Naive B cell (primary cell): Measurements from ENCODE around the gene PHOSPHO1. TPM values are rescaled to one million over a fixed set of nuclear protein-coding genes. Genes with fewer than 3 reads are reported as not detected.
A peak's percentile ranks its signal among the peaks of the same experiment; 100 is the strongest.
"Not testable (repeated sequence)": the region's sequence is repeated elsewhere in the genome, so short reads cannot be mapped to it uniquely, and the experiment has no call there.

Experiments used
- ATAC-seq, 2 donors: fragments of 150-1000 bp; cut with Tn5 transposase; 2 replicates each; pipeline ENCODE4 v1.10.0; 2021; ENCODE audit warnings: low read depth in 2 of 2, mild to moderate bottlenecking in 2 of 2, moderate library complexity in 2 of 2
- DNase-seq: peaks from one replicate; pipeline ENCODE4 v3.0.0; 2022
- H3K27ac Mint-ChIP-seq, 6 donors: one replicate each; pipeline ENCODE4 v1.8.0; 2020 to 2022; ENCODE audit warnings: mild to moderate bottlenecking in 6 of 6, mixed read lengths in 6 of 6, moderate library complexity in 5 of 6, inconsistent platforms in 2 of 6
- H3K27me3 Mint-ChIP-seq, 3 donors: one replicate each; pipeline ENCODE4 v1.8.0; 2021 to 2022; ENCODE audit warnings: mixed read lengths in 3 of 3, mild to moderate bottlenecking in 1 of 3
- H3K36me3 Mint-ChIP-seq, 2 donors: one replicate each; pipeline ENCODE4 v1.8.0; 2020 to 2022; ENCODE audit warnings: mixed read lengths in 2 of 2, inconsistent platforms in 1 of 2, mild to moderate bottlenecking in 1 of 2
- H3K4me1 Mint-ChIP-seq, 3 donors: one replicate each; pipeline ENCODE4 v1.8.0; 2020 to 2022; ENCODE audit warnings: mixed read lengths in 3 of 3, inconsistent platforms in 1 of 3, mild to moderate bottlenecking in 1 of 3, moderate library complexity in 1 of 3
- H3K4me3 Mint-ChIP-seq, 8 donors: one replicate each; pipeline ENCODE4 v1.8.0; 2020 to 2022; ENCODE audit warnings: mild to moderate bottlenecking in 8 of 8, mixed read lengths in 8 of 8, moderate library complexity in 8 of 8, inconsistent platforms in 2 of 8
- H3K9me3 Mint-ChIP-seq, 7 donors: one replicate each; pipeline ENCODE4 v1.8.0; 2020 to 2022; ENCODE audit warnings: mixed read lengths in 7 of 7, mild to moderate bottlenecking in 5 of 7, inconsistent platforms in 2 of 7, moderate library complexity in 1 of 7
- polyA plus RNA-seq, 6 donors: library from polyadenylated mRNA; unstranded; fragments of 300-500 nt; fragmentation: Illumina TruSeq; gene quantifications; one replicate each; pipeline ENCODE4 v1.2.3, GENCODE V29; 2021; ENCODE audit warnings: low read depth in 6 of 6

The PHOSPHO1 gene
- polyA plus RNA-seq, 6 donors from 2014 or later: 0.25 to 0.58 (median 0.31) TPM; not detected in 2

DNA sequence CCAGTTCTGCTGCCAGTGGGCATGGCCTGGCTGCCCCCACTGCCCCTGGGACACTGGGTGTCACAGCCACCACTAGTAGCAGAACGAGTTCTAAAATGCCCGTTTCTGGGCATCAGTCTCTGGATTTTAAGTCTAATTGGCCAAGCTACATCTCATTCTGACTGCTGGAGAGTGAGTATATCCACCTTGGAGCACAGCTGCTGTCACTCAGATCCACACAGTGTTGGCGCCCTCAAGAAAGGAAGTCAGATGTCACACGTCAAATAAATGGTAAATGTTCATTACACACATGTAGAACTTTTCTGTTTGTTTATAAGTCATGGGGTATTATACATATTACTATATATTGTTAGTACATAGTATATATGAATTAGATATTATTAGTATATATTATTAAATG lies 39.7 kb downstream of the PHOSPHO1 start:
- no peak for DNase-seq
- no peaks in the 10 kb centered on the region for H3K27me3 Mint-ChIP-seq

DNA sequence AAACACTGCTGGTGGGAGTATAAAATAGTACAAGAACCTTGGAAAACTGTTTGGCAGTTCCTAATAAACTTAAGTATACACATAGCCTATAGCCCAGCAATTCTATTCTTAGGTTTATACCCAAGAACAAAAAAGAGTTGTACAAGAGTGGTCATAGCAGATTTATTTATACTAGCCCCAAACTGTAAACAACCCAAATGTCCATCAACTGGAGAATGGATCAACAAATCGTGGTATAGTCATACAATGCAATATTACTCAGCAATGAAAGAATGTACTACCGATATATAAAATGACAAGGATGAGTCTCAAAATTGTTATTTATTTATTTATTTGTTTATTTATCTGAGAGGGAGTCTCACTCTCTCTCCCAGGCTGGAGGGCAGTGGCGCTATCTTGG lies 43.3 kb downstream of the PHOSPHO1 start:
- Mint-ChIP-seq H3K27ac (no peak overlapping the region), H3K4me3 (no peak overlapping the region), H3K27me3 (peaks cover 0 to 6% (median 0%) of the 10 kb centered on the region in 3 donors), H3K36me3 (no peaks in the 10 kb centered on the region), H3K9me3 (peaks cover 0 to 19% (median 11%) of the 10 kb centered on the region in 7 donors), H3K4me1 (peaks cover 8 to 12% (median 9%) of the 10 kb centered on the region in 3 donors)
- no peak for DNase-seq
- no peak for ATAC-seq

More for the DNA sequence above, 39.7 kb downstream of the PHOSPHO1 start:
- peaks cover 28 to 37% (median 33%) of the 10 kb centered on the region in 3 donors for H3K4me1 Mint-ChIP-seq
- peak overlapping the region in 2 of 8 donors; percentile 33 to 50 for H3K4me3 Mint-ChIP-seq
- no peak overlapping the region for H3K27ac Mint-ChIP-seq
- no peak for ATAC-seq
- H3K9me3 Mint-ChIP-seq: peaks cover 0 to 9% (median 0%) of the 10 kb centered on the region in 7 donors
- H3K36me3 Mint-ChIP-seq: no peaks in the 10 kb centered on the region

DNA sequence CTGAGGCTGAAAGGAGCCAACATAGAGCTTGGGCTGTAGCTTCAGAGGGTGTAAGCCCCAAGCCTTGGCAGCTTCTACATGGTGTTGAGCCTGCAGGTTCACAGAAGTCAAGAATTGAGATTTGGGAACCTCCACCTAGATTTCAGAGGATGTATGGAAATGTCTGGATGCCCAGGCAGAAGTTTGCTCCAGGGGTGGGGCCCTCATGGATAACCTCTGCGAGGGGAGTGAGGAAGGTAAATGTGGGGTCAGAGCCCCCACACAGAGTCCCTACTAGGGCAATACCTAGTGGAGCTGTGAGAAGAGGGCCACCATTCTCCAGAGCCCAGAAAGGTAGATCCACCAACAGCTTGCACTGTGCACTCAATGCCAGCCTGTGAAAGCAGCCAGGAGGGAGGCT lies 45.2 kb downstream of the PHOSPHO1 start:
- not testable (repeated sequence) for H3K27ac Mint-ChIP-seq, DNase-seq, ATAC-seq, H3K36me3 Mint-ChIP-seq, H3K4me1 Mint-ChIP-seq, H3K4me3 Mint-ChIP-seq
- peaks cover 0 to 19% (median 11%) of the 10 kb centered on the region in 7 donors for H3K9me3 Mint-ChIP-seq
- peaks cover 0 to 14% (median 0%) of the 10 kb centered on the region in 3 donors for H3K27me3 Mint-ChIP-seq

DNA sequence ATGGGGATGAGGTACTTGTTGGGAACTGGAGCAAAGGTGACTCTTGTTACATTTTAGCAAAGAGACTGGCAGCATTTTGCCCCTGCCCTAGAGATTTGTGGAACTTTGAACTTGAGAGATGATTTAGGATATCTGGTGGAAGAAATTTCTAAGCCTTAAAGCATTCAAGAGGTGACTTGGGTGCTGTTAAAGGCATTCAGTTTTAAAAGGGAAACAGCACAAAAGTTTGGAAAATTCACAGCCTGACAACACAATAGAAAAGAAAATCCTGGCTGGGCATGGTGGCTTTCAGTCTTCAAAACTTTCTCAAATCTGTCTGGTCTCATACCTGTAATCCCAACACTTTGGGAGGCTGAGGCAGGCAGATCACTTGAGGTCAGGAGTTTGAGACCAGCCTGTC lies 46.1 kb downstream of the PHOSPHO1 start:
- peaks cover 0 to 14% (median 0%) of the 10 kb centered on the region in 3 donors for H3K27me3 Mint-ChIP-seq
- not testable (repeated sequence) for H3K4me3 Mint-ChIP-seq, H3K27ac Mint-ChIP-seq

DNA sequence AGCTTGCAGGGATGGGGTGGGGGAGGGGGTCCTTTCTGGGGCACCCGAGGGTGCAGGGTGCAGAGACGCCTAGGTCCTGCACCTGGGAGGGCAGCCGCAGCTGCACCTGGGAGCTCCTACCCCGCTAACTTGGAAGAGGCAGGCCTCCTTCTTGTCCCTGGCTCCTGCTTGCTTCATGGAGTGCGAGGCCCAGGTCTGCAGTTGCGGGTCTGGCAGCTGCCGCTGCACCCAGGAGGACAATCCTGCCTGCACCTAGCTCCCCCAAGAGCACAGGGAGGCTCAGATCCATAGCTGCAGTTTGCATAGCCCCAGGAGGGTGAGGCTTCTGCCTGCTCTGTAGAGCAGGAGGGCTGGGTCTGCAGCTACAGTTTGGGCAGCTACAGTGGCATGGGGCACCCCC lies 46.8 kb downstream of the PHOSPHO1 start:
- Mint-ChIP-seq H3K36me3 (no peaks in the 10 kb centered on the region), H3K4me1 (peaks cover 3 to 5% (median 4%) of the 10 kb centered on the region in 3 donors), H3K9me3 (peaks cover 0 to 19% (median 11%) of the 10 kb centered on the region in 7 donors), H3K27me3 (peaks cover 0 to 14% (median 0%) of the 10 kb centered on the region in 3 donors), H3K4me3 (no peak overlapping the region), H3K27ac (no peak overlapping the region)
- ATAC-seq: no peak
- no peak for DNase-seq

More for the DNA sequence above, 46.1 kb downstream of the PHOSPHO1 start:
- H3K36me3 Mint-ChIP-seq, ATAC-seq, H3K4me1 Mint-ChIP-seq, DNase-seq: not testable (repeated sequence)
- peaks cover 0 to 19% (median 11%) of the 10 kb centered on the region in 7 donors for H3K9me3 Mint-ChIP-seq

DNA sequence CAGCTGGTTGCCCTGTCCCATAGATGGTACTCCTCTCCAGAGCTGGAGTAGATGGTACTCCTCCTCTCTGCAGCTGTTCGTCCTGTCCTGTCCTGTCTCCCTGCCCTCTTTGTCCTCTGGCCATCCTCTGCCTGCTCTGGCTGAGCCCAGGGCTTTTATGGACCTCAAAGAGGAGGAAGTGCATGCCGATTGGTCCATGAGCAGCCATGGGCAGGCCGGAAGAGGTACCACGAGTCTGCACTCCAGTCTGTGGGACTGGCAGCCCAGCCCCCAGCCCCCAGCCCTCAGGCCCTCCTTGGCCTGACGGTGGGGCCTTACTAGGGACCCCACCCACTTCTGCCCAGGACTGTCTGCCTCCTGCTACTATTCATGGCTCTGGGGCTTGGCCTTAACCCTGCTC lies 47.2 kb downstream of the PHOSPHO1 start:
- DNase-seq (no peak), ATAC-seq (no peak)
- Mint-ChIP-seq H3K4me1 (peaks cover 3 to 5% (median 4%) of the 10 kb centered on the region in 3 donors), H3K4me3 (peak overlapping the region in 1 of 8 donors; percentile 66), H3K27me3 (peaks cover 0 to 14% (median 0%) of the 10 kb centered on the region in 3 donors), H3K36me3 (no peaks in the 10 kb centered on the region), H3K27ac (no peak overlapping the region), H3K9me3 (peaks cover 0 to 19% (median 11%) of the 10 kb centered on the region in 7 donors)

DNA sequence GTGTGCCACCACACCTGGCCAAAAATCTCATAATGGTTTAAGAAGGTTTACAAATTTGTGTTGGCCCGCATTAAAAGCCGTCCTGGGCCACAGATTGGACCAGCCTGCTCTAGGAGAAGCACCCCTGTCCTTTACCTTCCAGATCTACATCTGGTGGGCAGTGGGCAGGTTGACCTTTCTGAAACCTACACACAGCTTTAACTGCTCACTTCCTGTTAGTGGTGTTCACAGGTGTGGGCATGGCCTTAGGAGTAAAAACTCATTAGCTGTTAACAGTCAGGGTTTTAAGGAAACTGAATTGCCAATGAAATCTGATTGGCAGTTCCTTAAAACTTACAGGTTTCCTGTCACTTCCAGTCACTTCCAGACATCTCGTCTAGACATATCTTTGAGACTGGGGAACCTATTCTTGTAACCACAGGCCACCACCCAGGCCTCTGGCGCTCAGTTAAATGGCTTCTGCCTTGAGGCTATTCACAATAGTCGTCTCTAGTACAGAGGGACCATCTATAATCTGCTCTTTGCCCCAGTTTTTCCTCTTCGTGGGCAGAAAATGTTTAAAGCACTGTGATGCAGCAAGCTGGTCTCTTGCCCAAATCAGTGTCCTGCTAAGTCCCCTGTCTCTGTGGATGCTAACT lies 49.5 kb downstream of the PHOSPHO1 start:
- H3K27ac Mint-ChIP-seq: no peak overlapping the region
- ATAC-seq (no peak), DNase-seq (no peak)
- peaks cover 0 to 14% (median 0%) of the 10 kb centered on the region in 3 donors for H3K27me3 Mint-ChIP-seq
- no peak overlapping the region for H3K4me3 Mint-ChIP-seq
- H3K9me3 Mint-ChIP-seq: peaks cover 0 to 37% (median 22%) of the 10 kb centered on the region in 7 donors
- peaks cover 3 to 5% (median 4%) of the 10 kb centered on the region in 3 donors for H3K4me1 Mint-ChIP-seq
- H3K36me3 Mint-ChIP-seq: peaks cover under 1 to 5% of the 10 kb centered on the region in 2 donors

DNA sequence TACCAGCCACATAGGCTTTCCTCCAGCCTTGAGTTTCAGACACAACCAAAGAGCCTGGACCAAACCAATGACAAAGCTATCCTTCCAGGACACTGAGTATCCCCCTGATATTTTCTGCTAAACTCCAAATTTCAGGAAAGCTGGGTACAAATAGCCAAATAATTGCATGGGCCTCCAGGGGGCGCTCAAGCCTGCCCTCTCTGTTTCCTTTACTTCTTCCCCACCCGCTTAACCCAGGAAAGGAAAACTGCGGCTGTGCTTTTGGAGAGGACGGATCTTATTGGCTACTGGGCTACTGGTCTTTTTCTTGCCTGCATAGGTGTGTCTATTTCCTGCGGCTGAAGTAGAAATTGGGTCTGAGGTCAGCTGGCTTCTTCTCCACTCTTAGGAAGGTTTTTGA lies 50.3 kb downstream of the PHOSPHO1 start:
- peaks cover 4 to 40% (median 27%) of the 10 kb centered on the region in 7 donors for H3K9me3 Mint-ChIP-seq
- peak; percentile 53 for DNase-seq
- H3K4me3 Mint-ChIP-seq: no peak overlapping the region
- H3K27ac Mint-ChIP-seq: peak overlapping the region in 1 of 6 donors; percentile 78
- H3K36me3 Mint-ChIP-seq: peaks cover 8 to 9% of the 10 kb centered on the region in 2 donors
- H3K27me3 Mint-ChIP-seq: peaks cover 0 to 17% (median 6%) of the 10 kb centered on the region in 3 donors
- H3K4me1 Mint-ChIP-seq: peaks cover 3 to 5% (median 4%) of the 10 kb centered on the region in 3 donors
- ATAC-seq: peak in 1 of 2 donors; percentile 48

DNA sequence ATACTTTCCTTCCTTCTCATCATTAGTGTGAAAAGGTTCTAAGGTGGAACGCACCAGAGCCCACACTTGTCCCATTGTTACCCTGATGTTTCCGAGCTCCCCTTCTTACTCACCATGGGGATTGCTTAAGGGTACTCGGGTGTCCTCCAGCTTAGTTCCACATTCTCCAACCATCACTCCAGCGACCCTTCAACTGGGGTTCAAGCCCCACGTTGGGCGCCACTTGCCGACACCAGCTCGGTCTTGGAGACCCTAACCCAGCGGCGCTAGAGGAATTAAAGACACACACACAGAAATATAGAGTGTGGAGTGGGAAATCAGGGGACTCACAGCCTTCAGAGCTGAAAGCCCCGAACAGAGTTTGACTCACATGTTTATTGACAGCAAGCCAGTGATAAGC lies 54.6 kb downstream of the PHOSPHO1 start:
- H3K9me3 Mint-ChIP-seq: peaks cover 4 to 48% (median 37%) of the 10 kb centered on the region in 7 donors
- DNase-seq, H3K4me3 Mint-ChIP-seq, H3K27ac Mint-ChIP-seq, H3K4me1 Mint-ChIP-seq, ATAC-seq: not testable (repeated sequence)
- peaks cover 15 to 22% of the 10 kb centered on the region in 2 donors for H3K36me3 Mint-ChIP-seq
- peaks cover 27 to 43% (median 35%) of the 10 kb centered on the region in 3 donors for H3K27me3 Mint-ChIP-seq

Other genes starting within 250 kb of the PHOSPHO1 start
- not detected for gene IGF2BP1, start 233.4 kb downstream of the PHOSPHO1 start, polyA plus RNA-seq
- gene B4GALNT2, start 98.0 kb downstream of the PHOSPHO1 start, polyA plus RNA-seq: not detected
- 10 to 100 TPM in 3 of 6 donors, 1 to 10 TPM in 3; 4.5 to 16.0 (median 11.3) TPM for gene GNGT2, start 20.2 kb downstream of the PHOSPHO1 start, polyA plus RNA-seq
- 10 to 100 TPM in 4 of 6 donors, 1 to 10 TPM in 2; 8.1 to 28.4 (median 18.0) TPM for gene ABI3, start 20.1 kb downstream of the PHOSPHO1 start, polyA plus RNA-seq
- gene ZNF652, start 131.5 kb upstream of the PHOSPHO1 start, polyA plus RNA-seq: 10 to 100 TPM; 16.9 to 38.2 (median 33.7) TPM
- gene PHB1, start 184.1 kb upstream of the PHOSPHO1 start, polyA plus RNA-seq: 100 to 1,000 TPM; 122 to 241 (median 136) TPM